Duodenal mucosa (tissue), 2 donors: ENCODE data around the gene XIRP2.
A peak's percentile ranks its signal among the peaks of the same experiment; 100 is the strongest.
"Not testable (repeated sequence)": the region's sequence is repeated elsewhere in the genome, so short reads cannot be mapped to it uniquely, and the experiment has no call there.

Experiments
- H3K27ac ChIP-seq: one replicate; pipeline ENCODE4 v1.7.0; 2013; ENCODE audit warnings: low read depth, low read length
- H3K27me3 ChIP-seq, 2 donors: one replicate each; pipeline ENCODE4 v1.7.0; 2013; ENCODE audit warnings: low read length in 2 of 2, control low read depth in 1 of 2; ENCODE audit not compliant: insufficient read depth in 2 of 2, control insufficient read depth in 1 of 2
- H3K36me3 ChIP-seq, 2 donors: one replicate each; pipeline ENCODE4 v1.7.0; 2013; ENCODE audit warnings: low read length in 2 of 2, control low read depth in 1 of 2; ENCODE audit not compliant: insufficient read depth in 2 of 2, control insufficient read depth in 1 of 2
- H3K4me1 ChIP-seq, 2 donors: one replicate each; pipeline ENCODE4 v1.7.0; 2013; ENCODE audit warnings: low read length in 2 of 2, control low read depth in 1 of 2; ENCODE audit not compliant: insufficient read depth in 2 of 2, control insufficient read depth in 1 of 2
- H3K4me3 ChIP-seq, 2 donors: one replicate each; pipeline ENCODE4 v1.7.0; 2013; ENCODE audit warnings: low read length in 2 of 2, low read depth in 1 of 2
- H3K9ac ChIP-seq, 2 donors: one replicate each; pipeline ENCODE4 v1.7.0; 2013; ENCODE audit warnings: low read length in 2 of 2, low read depth in 1 of 2
- H3K9me3 ChIP-seq, 2 donors: one replicate each; pipeline ENCODE4 v1.7.0; 2013; ENCODE audit warnings: low read length in 2 of 2, control low read depth in 1 of 2; ENCODE audit not compliant: control insufficient read depth in 1 of 2

The XIRP2 gene

GRCh38 chr2:167265722-167266121 lies 377.4 kb downstream of the XIRP2 start:
- Histone ChIP-seq H3K9ac (no peak overlapping the region), H3K36me3 (no peaks in the 10 kb centered on the region), H3K27me3 (no peaks in the 10 kb centered on the region), H3K4me1 (no peaks in the 10 kb centered on the region), H3K4me3 (no peak overlapping the region), H3K9me3 (peaks cover 0 to 5% of the 10 kb centered on the region in 2 donors), H3K27ac (no peak overlapping the region)

- H3K9me3 ChIP-seq, H3K36me3 ChIP-seq, H3K4me1 ChIP-seq, H3K9ac ChIP-seq, H3K27me3 ChIP-seq, H3K4me3 ChIP-seq, H3K27ac ChIP-seq: not testable (repeated sequence)
Observed at GRCh38 chr2:167268245-167268644, 380.0 kb downstream of the XIRP2 start.

GRCh38 chr2:167271932-167272331 lies 383.7 kb downstream of the XIRP2 start:
- no peaks in the 10 kb centered on the region for H3K4me1 ChIP-seq
- no peaks in the 10 kb centered on the region for H3K36me3 ChIP-seq
- no peak overlapping the region for H3K27ac ChIP-seq
- H3K9me3 ChIP-seq, result peaks cover 0 to 5% of the 10 kb centered on the region in 2 donors
- no peaks in the 10 kb centered on the region for H3K27me3 ChIP-seq
- H3K9ac ChIP-seq, result no peak overlapping the region
- no peak overlapping the region for H3K4me3 ChIP-seq

- Histone ChIP-seq H3K36me3 (no peaks in the 10 kb centered on the region), H3K4me1 (no peaks in the 10 kb centered on the region), H3K27me3 (no peaks in the 10 kb centered on the region), H3K4me3 (no peak overlapping the region), H3K27ac (no peak overlapping the region), H3K9ac (no peak overlapping the region), H3K9me3 (no peaks in the 10 kb centered on the region)
Observed at GRCh38 chr2:167275046-167275445, 386.8 kb downstream of the XIRP2 start.

GRCh38 chr2:167279810-167280209 lies 391.5 kb downstream of the XIRP2 start:
- no peak overlapping the region for H3K4me3 ChIP-seq
- H3K4me1 ChIP-seq, result no peaks in the 10 kb centered on the region
- H3K36me3 ChIP-seq, result no peaks in the 10 kb centered on the region
- H3K27ac ChIP-seq, result no peak overlapping the region
- H3K27me3 ChIP-seq, result peaks cover 0 to 2% of the 10 kb centered on the region in 2 donors
- H3K9ac ChIP-seq, result no peak overlapping the region
- no peaks in the 10 kb centered on the region for H3K9me3 ChIP-seq

- Histone ChIP-seq H3K9me3 (no peaks in the 10 kb centered on the region), H3K9ac (no peak overlapping the region), H3K36me3 (no peaks in the 10 kb centered on the region), H3K27ac (no peak overlapping the region), H3K4me1 (no peaks in the 10 kb centered on the region), H3K27me3 (peaks cover 0 to 11% of the 10 kb centered on the region in 2 donors), H3K4me3 (no peak overlapping the region)
Observed at GRCh38 chr2:167287212-167287611, 398.9 kb downstream of the XIRP2 start.

- H3K27me3 ChIP-seq, result peaks cover 14 to 24% of the 10 kb centered on the region in 2 donors
- no peak overlapping the region for H3K9ac ChIP-seq
- peaks cover 11% of the 10 kb centered on the region in 2 donors for H3K4me1 ChIP-seq
- H3K4me3 ChIP-seq, result no peak overlapping the region
- no peaks in the 10 kb centered on the region for H3K9me3 ChIP-seq
- H3K27ac ChIP-seq, result no peak overlapping the region
- no peaks in the 10 kb centered on the region for H3K36me3 ChIP-seq
Observed at GRCh38 chr2:167289651-167290410, 401.6 kb downstream of the XIRP2 start.

GRCh38 chr2:167292430-167293171 lies 404.3 kb downstream of the XIRP2 start, which contains the start of gene B3GALT1:
Gene B3GALT1 (plus strand): TSS chr2:167293001.
- Histone ChIP-seq H3K27me3 (peaks cover 24 to 42% of the 10 kb centered on the region in 2 donors), H3K27ac (no peak within 1 kb of the TSS), H3K36me3 (no peaks in the 10 kb centered on the region), H3K4me3 (peak within 1 kb of the TSS; percentile 58), H3K4me1 (peaks cover 11% of the 10 kb centered on the region in 2 donors), H3K9ac (no peak within 1 kb of the TSS), H3K9me3 (no peaks in the 10 kb centered on the region)

- no peak overlapping the region for H3K27ac ChIP-seq
- H3K9me3 ChIP-seq, result no peaks in the 10 kb centered on the region
- no peak overlapping the region for H3K9ac ChIP-seq
- H3K4me1 ChIP-seq, result peaks cover 11% of the 10 kb centered on the region in 2 donors
- no peaks in the 10 kb centered on the region for H3K36me3 ChIP-seq
- peaks cover 30 to 47% of the 10 kb centered on the region in 2 donors for H3K27me3 ChIP-seq
- H3K4me3 ChIP-seq, result peak overlapping the region; percentile 52 to 53
Observed at GRCh38 chr2:167293172-167293781, 405.0 kb downstream of the XIRP2 start.
